ENCODE data around the gene GRK1. TPM values are rescaled to one million over a fixed set of nuclear protein-coding genes. Genes with fewer than 3 reads are reported as not detected.

GRK1 gene
- polyA plus RNA-seq, 2 donors = not detected

- H3K9me3 ChIP-seq (ENCODE audit: control insufficient read depth in 2 of 2, insufficient read depth in 1 of 2, low read depth in 1 of 2, low read length in 1 of 2) = no peaks in the 10 kb centered on the region
- WGBS, 2 donors = 94% methylated on average over 38 of the region's 38 CpGs
- no peak overlapping the region for H3K27ac ChIP-seq (ENCODE audit: low read depth in 2 of 2, low read length in 1 of 2)
- no peaks in the 10 kb centered on the region for H3K27me3 ChIP-seq (ENCODE audit: control insufficient read depth in 1 of 2, insufficient read depth in 2 of 2, low read length in 2 of 2)
- H3K4me3 ChIP-seq (ENCODE audit: low read depth in 1 of 2, low read length in 2 of 2) = no peak overlapping the region
- peaks cover 24 to 68% of the 10 kb centered on the region in 2 donors for H3K36me3 ChIP-seq (ENCODE audit: control insufficient read depth in 2 of 2, insufficient read depth in 2 of 2, low read length in 1 of 2)
- H3K4me1 ChIP-seq (ENCODE audit: control insufficient read depth in 2 of 2, insufficient read depth in 2 of 2, low read length in 1 of 2) = no peaks in the 10 kb centered on the region
Observed at GRCh38 chr13:113632706-113633484, 34.1 kb upstream of the GRK1 start.

GRCh38 chr13:113633485-113633873, 33.5 kb upstream of the GRK1 start:
- no peaks in the 10 kb centered on the region for H3K4me1 ChIP-seq (ENCODE audit: control insufficient read depth in 2 of 2, insufficient read depth in 2 of 2, low read length in 1 of 2)
- 96 to 97% methylated on average over 18 of the region's 18 CpGs for WGBS, 2 donors
- H3K36me3 ChIP-seq (ENCODE audit: control insufficient read depth in 2 of 2, insufficient read depth in 2 of 2, low read length in 1 of 2) = peaks cover 24 to 72% of the 10 kb centered on the region in 2 donors
- no peak overlapping the region for H3K4me3 ChIP-seq (ENCODE audit: low read depth in 1 of 2, low read length in 2 of 2)
- no peak overlapping the region for H3K27ac ChIP-seq (ENCODE audit: low read depth in 2 of 2, low read length in 1 of 2)
- no peaks in the 10 kb centered on the region for H3K9me3 ChIP-seq (ENCODE audit: control insufficient read depth in 2 of 2, insufficient read depth in 1 of 2, low read depth in 1 of 2, low read length in 1 of 2)
- H3K27me3 ChIP-seq (ENCODE audit: control insufficient read depth in 1 of 2, insufficient read depth in 2 of 2, low read length in 2 of 2) = no peaks in the 10 kb centered on the region

GRCh38 chr13:113634279-113635047, 32.6 kb upstream of the GRK1 start:
- Histone ChIP-seq H3K4me3 (ENCODE audit: low read depth in 1 of 2, low read length in 2 of 2) (no peak overlapping the region), H3K27me3 (ENCODE audit: control insufficient read depth in 1 of 2, insufficient read depth in 2 of 2, low read length in 2 of 2) (no peaks in the 10 kb centered on the region), H3K27ac (ENCODE audit: low read depth in 2 of 2, low read length in 1 of 2) (no peak overlapping the region), H3K9me3 (ENCODE audit: control insufficient read depth in 2 of 2, insufficient read depth in 1 of 2, low read depth in 1 of 2, low read length in 1 of 2) (no peaks in the 10 kb centered on the region), H3K36me3 (ENCODE audit: control insufficient read depth in 2 of 2, insufficient read depth in 2 of 2, low read length in 1 of 2) (peaks cover 27 to 68% of the 10 kb centered on the region in 2 donors), H3K4me1 (ENCODE audit: control insufficient read depth in 2 of 2, insufficient read depth in 2 of 2, low read length in 1 of 2) (no peaks in the 10 kb centered on the region)
- 94 to 95% methylated on average over 16 of the region's 16 CpGs for WGBS, 2 donors

DNA sequence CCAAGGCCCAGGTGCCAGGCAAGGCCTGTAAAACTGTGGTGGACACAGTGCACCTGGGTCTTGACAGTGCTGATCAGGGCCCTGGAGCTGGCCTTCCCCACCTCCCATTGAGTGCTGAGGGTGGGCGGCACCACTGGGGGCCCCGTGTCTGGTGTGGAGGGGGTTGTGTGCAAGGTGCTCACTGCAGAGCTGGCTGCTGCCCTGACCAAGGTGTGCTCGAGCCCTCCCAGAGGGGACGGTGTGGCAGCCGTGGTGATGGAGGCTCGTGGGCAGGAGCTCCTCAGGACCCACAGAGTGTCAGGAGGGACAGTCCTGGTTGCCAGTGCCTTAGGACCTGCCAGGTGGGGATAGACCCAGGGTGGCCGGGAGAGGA, 32.0 kb upstream of the GRK1 start:
- peaks cover 27 to 67% of the 10 kb centered on the region in 2 donors for H3K36me3 ChIP-seq (ENCODE audit: control insufficient read depth in 2 of 2, insufficient read depth in 2 of 2, low read length in 1 of 2)
- WGBS, 2 donors = 93 to 96% methylated on average over 7 of the region's 7 CpGs

DNA sequence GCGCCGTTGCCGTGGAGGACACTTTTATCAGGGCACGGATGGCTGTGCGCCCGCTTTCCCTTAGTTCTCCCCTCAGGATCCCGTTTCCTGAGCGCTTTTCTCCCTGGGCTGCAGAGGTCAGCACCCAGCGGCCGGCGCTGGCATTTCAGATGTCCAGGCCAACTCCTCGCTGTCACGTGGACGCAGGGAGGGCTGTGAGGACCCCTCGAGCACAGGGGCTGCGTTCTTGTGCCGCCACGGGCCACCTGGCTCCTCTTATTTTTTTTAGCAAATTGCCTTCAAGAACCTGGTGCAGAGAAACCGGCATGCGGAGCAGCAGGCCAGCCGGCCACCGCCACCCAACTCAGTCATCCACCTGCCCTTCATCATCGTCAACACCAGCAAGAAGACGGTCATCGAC, 31.3 kb upstream of the GRK1 start:
- WGBS, 2 donors = 96 to 97% methylated on average over 25 of the region's 25 CpGs
- Histone ChIP-seq H3K4me3 (ENCODE audit: low read depth in 1 of 2, low read length in 2 of 2) (no peak overlapping the region), H3K36me3 (ENCODE audit: control insufficient read depth in 2 of 2, insufficient read depth in 2 of 2, low read length in 1 of 2) (peaks cover 27 to 67% of the 10 kb centered on the region in 2 donors), H3K27me3 (ENCODE audit: control insufficient read depth in 1 of 2, insufficient read depth in 2 of 2, low read length in 2 of 2) (no peaks in the 10 kb centered on the region), H3K4me1 (ENCODE audit: control insufficient read depth in 2 of 2, insufficient read depth in 2 of 2, low read length in 1 of 2) (no peaks in the 10 kb centered on the region), H3K27ac (ENCODE audit: low read depth in 2 of 2, low read length in 1 of 2) (no peak overlapping the region), H3K9me3 (ENCODE audit: control insufficient read depth in 2 of 2, insufficient read depth in 1 of 2, low read depth in 1 of 2, low read length in 1 of 2) (peaks cover 0 to 4% of the 10 kb centered on the region in 2 donors)

More for the DNA sequence above, 32.0 kb upstream of the GRK1 start:
- H3K4me3 ChIP-seq (ENCODE audit: low read depth in 1 of 2, low read length in 2 of 2) = no peak overlapping the region
- no peaks in the 10 kb centered on the region for H3K27me3 ChIP-seq (ENCODE audit: control insufficient read depth in 1 of 2, insufficient read depth in 2 of 2, low read length in 2 of 2)
- H3K27ac ChIP-seq (ENCODE audit: low read depth in 2 of 2, low read length in 1 of 2) = no peak overlapping the region
- H3K9me3 ChIP-seq (ENCODE audit: control insufficient read depth in 2 of 2, insufficient read depth in 1 of 2, low read depth in 1 of 2, low read length in 1 of 2) = peaks cover 0 to 3% of the 10 kb centered on the region in 2 donors
- no peaks in the 10 kb centered on the region for H3K4me1 ChIP-seq (ENCODE audit: control insufficient read depth in 2 of 2, insufficient read depth in 2 of 2, low read length in 1 of 2)

GRCh38 chr13:113636266-113636963, 30.6 kb upstream of the GRK1 start:
- Histone ChIP-seq H3K36me3 (ENCODE audit: control insufficient read depth in 2 of 2, insufficient read depth in 2 of 2, low read length in 1 of 2) (peaks cover 27 to 64% of the 10 kb centered on the region in 2 donors), H3K4me3 (ENCODE audit: low read depth in 1 of 2, low read length in 2 of 2) (no peak overlapping the region), H3K27me3 (ENCODE audit: control insufficient read depth in 1 of 2, insufficient read depth in 2 of 2, low read length in 2 of 2) (no peaks in the 10 kb centered on the region), H3K27ac (ENCODE audit: low read depth in 2 of 2, low read length in 1 of 2) (no peak overlapping the region), H3K4me1 (ENCODE audit: control insufficient read depth in 2 of 2, insufficient read depth in 2 of 2, low read length in 1 of 2) (no peaks in the 10 kb centered on the region), H3K9me3 (ENCODE audit: control insufficient read depth in 2 of 2, insufficient read depth in 1 of 2, low read depth in 1 of 2, low read length in 1 of 2) (peaks cover 0 to 4% of the 10 kb centered on the region in 2 donors)
- 94 to 95% methylated on average over 24 of the region's 24 CpGs for WGBS, 2 donors

DNA sequence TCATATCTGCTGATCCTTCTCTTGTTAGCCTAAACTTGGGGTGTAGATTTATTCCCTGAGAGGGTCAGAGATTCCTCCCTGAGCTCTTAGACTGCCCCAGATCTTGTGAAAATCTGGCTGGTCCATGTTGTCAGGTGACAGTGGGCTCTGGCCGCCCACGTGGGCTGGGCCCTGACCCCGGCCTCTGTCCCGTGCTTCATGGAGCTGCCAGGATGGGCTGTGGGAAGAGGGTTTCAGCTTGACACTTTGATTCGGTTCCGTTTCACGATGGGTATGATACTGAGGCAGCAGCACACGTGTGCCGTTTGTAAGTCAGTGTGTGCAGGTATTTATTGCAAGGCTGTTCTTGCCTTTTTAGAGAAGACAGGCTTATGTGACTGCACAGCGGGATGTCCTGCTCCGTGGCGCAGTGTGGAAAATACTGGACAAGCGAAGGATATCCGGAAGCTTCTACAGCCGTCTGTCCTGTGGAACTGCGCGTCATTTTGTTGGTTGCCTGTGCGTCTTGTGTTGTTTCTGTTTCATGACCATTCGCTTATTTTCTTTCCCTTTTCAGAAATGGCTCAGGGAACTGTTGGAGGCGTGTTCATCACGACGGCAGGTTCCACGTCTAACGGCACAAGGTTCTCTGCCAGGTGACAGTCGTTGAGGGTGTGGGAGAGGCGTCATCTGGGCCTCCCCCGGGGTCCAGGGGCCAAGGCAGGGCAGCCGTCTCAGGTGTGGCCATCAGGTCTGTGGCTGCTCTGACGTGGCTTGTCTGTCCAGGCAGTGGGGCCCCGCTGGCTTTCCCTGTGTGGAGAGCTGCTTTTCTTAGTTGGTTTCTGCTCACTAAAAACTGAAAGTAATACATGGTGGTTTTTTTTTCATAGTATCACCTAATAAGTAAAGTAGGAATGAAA, 29.5 kb upstream of the GRK1 start:
- H3K4me3 ChIP-seq (ENCODE audit: low read depth in 1 of 2, low read length in 2 of 2) = no peak overlapping the region
- H3K9me3 ChIP-seq (ENCODE audit: control insufficient read depth in 2 of 2, insufficient read depth in 1 of 2, low read depth in 1 of 2, low read length in 1 of 2) = peaks cover 0 to 4% of the 10 kb centered on the region in 2 donors
- H3K27me3 ChIP-seq (ENCODE audit: control insufficient read depth in 1 of 2, insufficient read depth in 2 of 2, low read length in 2 of 2) = no peaks in the 10 kb centered on the region
- H3K27ac ChIP-seq (ENCODE audit: low read depth in 2 of 2, low read length in 1 of 2) = no peak overlapping the region
- H3K36me3 ChIP-seq (ENCODE audit: control insufficient read depth in 2 of 2, insufficient read depth in 2 of 2, low read length in 1 of 2) = peaks cover 27 to 57% of the 10 kb centered on the region in 2 donors
- WGBS, 2 donors = 93 to 94% methylated on average over 30 of the region's 30 CpGs
- H3K4me1 ChIP-seq (ENCODE audit: control insufficient read depth in 2 of 2, insufficient read depth in 2 of 2, low read length in 1 of 2) = no peaks in the 10 kb centered on the region

GRCh38 chr13:113638173-113638746, 28.8 kb upstream of the GRK1 start:
- Histone ChIP-seq H3K27ac (ENCODE audit: low read depth in 2 of 2, low read length in 1 of 2) (no peak overlapping the region), H3K36me3 (ENCODE audit: control insufficient read depth in 2 of 2, insufficient read depth in 2 of 2, low read length in 1 of 2) (peaks cover 27 to 51% of the 10 kb centered on the region in 2 donors), H3K9me3 (ENCODE audit: control insufficient read depth in 2 of 2, insufficient read depth in 1 of 2, low read depth in 1 of 2, low read length in 1 of 2) (peaks cover 0 to 4% of the 10 kb centered on the region in 2 donors), H3K4me1 (ENCODE audit: control insufficient read depth in 2 of 2, insufficient read depth in 2 of 2, low read length in 1 of 2) (no peaks in the 10 kb centered on the region), H3K4me3 (ENCODE audit: low read depth in 1 of 2, low read length in 2 of 2) (no peak overlapping the region), H3K27me3 (ENCODE audit: control insufficient read depth in 1 of 2, insufficient read depth in 2 of 2, low read length in 2 of 2) (no peaks in the 10 kb centered on the region)
- 97 to 98% methylated on average over 37 of the region's 37 CpGs for WGBS, 2 donors
